Measurements from ENCODE around the gene HMG20A.

HMG20A gene

DNA sequence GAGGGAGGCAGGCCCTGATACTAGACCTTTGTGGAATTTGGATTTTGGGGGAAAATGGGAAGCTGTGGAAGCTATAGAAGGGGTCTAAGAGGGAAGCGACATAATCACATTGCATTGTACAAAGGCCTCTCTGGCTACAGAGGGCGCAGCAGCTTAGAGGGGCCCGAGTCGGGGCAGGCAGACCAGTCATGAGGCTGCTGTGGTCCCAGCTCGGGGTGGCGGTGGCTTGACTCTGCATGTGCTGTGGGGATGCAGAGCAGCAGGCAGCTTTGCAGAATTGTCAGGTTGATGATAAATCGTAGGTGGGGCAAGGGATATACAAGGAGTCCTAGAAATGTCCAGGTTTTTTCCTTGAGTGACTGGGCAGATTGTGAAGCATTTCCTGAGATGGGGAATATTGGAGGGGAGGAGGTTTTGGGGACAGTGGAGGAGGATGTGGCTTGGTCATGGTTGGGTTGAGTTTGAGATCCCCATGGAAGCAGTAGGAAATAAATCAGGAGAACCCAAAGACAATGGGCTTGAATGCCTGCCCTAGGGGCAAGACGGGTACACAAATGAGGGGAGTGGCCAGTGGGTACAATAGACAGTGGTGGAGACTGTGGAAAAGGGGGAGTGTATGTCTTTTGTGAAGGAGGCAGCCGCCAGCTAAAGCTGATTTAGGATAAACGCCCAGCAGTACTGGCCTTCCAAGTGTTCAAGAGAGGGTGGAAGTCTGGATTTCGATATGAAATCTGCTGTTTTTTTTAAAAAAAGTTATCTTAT, 94.1 kb downstream of the HMG20A start:
- no peak overlapping the region for H3K27ac ChIP-seq
- TF ChIP-seq ZFX (IDR thresholded peaks at IDR 0.05; ENCODE audit: borderline replicate concordance) = no peak
- TF ChIP-seq, protein P1, sequence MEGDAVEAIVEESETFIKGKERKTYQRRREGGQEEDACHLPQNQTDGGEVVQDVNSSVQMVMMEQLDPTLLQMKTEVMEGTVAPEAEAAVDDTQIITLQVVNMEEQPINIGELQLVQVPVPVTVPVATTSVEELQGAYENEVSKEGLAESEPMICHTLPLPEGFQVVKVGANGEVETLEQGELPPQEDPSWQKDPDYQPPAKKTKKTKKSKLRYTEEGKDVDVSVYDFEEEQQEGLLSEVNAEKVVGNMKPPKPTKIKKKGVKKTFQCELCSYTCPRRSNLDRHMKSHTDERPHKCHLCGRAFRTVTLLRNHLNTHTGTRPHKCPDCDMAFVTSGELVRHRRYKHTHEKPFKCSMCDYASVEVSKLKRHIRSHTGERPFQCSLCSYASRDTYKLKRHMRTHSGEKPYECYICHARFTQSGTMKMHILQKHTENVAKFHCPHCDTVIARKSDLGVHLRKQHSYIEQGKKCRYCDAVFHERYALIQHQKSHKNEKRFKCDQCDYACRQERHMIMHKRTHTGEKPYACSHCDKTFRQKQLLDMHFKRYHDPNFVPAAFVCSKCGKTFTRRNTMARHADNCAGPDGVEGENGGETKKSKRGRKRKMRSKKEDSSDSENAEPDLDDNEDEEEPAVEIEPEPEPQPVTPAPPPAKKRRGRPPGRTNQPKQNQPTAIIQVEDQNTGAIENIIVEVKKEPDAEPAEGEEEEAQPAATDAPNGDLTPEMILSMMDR (IDR thresholded peaks at IDR 0.05) = no peak

GRCh38 chr15:77515613-77516012, 94.9 kb downstream of the HMG20A start:
- TF ChIP-seq, protein P1 (IDR thresholded peaks at IDR 0.05) = no peak
- no peak for TF ChIP-seq ZFX (IDR thresholded peaks at IDR 0.05; ENCODE audit: borderline replicate concordance)
- no peak overlapping the region for H3K27ac ChIP-seq

GRCh38 chr15:77516076-77516475, 95.4 kb downstream of the HMG20A start:
- no peak overlapping the region for H3K27ac ChIP-seq
- TF ChIP-seq ZFX (IDR thresholded peaks at IDR 0.05; ENCODE audit: borderline replicate concordance) = no peak
- TF ChIP-seq, protein P1 (IDR thresholded peaks at IDR 0.05) = no peak

- no peak overlapping the region for H3K27ac ChIP-seq
- TF ChIP-seq, protein P1 (IDR thresholded peaks at IDR 0.05) = no peak
- no peak for TF ChIP-seq ZFX (IDR thresholded peaks at IDR 0.05; ENCODE audit: borderline replicate concordance)
These were observed 96.1 kb downstream of the HMG20A start for GRCh38 chr15:77516786-77517185.

DNA sequence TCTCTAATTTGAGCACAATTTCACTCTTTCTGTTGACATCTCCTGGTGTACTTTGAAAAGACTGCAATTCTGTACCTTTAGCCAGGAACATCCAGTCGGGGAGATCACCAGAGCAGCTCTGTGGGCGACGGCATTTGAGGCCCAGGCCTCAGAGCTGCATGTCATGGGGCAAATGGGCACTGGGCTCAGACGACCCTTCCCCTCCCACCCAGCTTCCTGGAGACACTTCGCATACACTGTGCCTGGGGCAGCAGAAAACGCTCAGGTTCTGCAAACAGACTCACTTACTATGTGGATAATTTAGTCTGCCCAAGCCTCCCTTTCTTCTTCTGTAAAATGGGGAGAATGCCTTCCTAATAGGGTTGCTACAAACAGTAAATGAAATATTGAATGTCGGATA, 96.9 kb downstream of the HMG20A start:
- no peak for TF ChIP-seq ZFX (IDR thresholded peaks at IDR 0.05; ENCODE audit: borderline replicate concordance)
- TF ChIP-seq, protein P1 (IDR thresholded peaks at IDR 0.05) = no peak
- H3K27ac ChIP-seq = no peak overlapping the region

GRCh38 chr15:77518458-77518857, 97.8 kb downstream of the HMG20A start:
- no peak for TF ChIP-seq ZFX (IDR thresholded peaks at IDR 0.05; ENCODE audit: borderline replicate concordance)
- TF ChIP-seq, protein P1 (IDR thresholded peaks at IDR 0.05) = no peak
- no peak overlapping the region for H3K27ac ChIP-seq

GRCh38 chr15:77519540-77519939, 98.9 kb downstream of the HMG20A start:
- H3K27ac ChIP-seq = no peak overlapping the region
- TF ChIP-seq ZFX (IDR thresholded peaks at IDR 0.05; ENCODE audit: borderline replicate concordance) = no peak
- TF ChIP-seq, protein P1 (IDR thresholded peaks at IDR 0.05) = no peak

All from 22Rv1 (cell line).